GM12891 (cell line): Measurements from ENCODE around the gene SEMA4D.

ENCODE experiments used
- POLR2A ChIP-seq: IDR thresholded peaks from 2 replicates; pipeline ENCODE4 v1.6.1; 2011; ENCODE audit warnings: low read depth, low read length, control low read depth
- POU2F2 ChIP-seq: IDR thresholded peaks from 2 replicates; pipeline ENCODE4 v1.6.1; 2011; ENCODE audit warnings: low read depth, mild to moderate bottlenecking, control low read depth, low read length, moderate library complexity
- TAF1 ChIP-seq: IDR thresholded peaks from 2 replicates; pipeline ENCODE4 v1.6.1; 2011; ENCODE audit warnings: low read depth, low read length, control low read depth

DNA sequence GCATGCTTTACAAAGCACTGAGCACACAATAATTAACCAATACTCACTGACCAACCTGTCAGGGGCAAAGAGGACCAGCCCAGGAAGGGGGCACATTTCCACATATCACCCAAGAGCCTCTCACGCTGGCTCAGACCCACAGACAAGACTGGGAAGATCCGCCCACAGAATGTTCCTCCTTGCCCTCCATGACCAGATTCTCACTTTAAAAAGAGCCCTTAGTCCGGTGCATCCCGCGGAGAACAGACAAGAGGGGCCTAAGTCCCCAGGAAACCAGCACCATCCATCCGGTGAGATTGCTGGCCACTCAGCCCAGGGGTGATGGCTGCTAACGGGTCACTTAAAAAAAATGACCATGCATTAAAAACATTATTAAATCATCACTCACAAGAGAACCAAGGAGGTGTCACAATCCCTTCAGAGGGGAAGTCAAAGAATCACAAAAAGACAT lies 32.9 kb downstream of the SEMA4D start:
- TF ChIP-seq POLR2A: no peak
- no peak for TF ChIP-seq TAF1
- TF ChIP-seq POU2F2: no peak
